B cell (primary cell): ENCODE results near the gene VSIG2. TPM values are rescaled to one million over a fixed set of nuclear protein-coding genes. Genes with fewer than 3 reads are reported as not detected.

Source experiments
- ATAC-seq: fragments of 200-7000 bp; cut with Tn5 transposase; one replicate; pipeline ENCODE4 v1.10.0; 2021; ENCODE audit warnings: low read depth, mild to moderate bottlenecking, moderate number of reproducible peaks, moderate library complexity
- CTCF ChIA-PET: fragments of 350-600 bp; sonication (Branson Sonifier 250); formaldehyde crosslinking; loops from one replicate; lab custom pipeline; 2021; ENCODE audit warnings: antibody characterized with exemption, inconsistent platforms; lab: Charles Lee
- POLR2A ChIA-PET: fragments of 350-600 bp; sonication (Branson Sonifier 250); formaldehyde crosslinking; loops from one replicate; lab custom pipeline; 2021; ENCODE audit warnings: antibody characterized with exemption; lab: Charles Lee
- DNase-seq: peaks from one replicate; pipeline ENCODE4 v3.0.0; 2013
- H2AFZ ChIP-seq: 2 replicates; pipeline ENCODE4 v1.6.1; 2012; ENCODE audit warnings: mild to moderate bottlenecking, low read depth, low read length; ENCODE audit not compliant: insufficient read depth, poor library complexity, severe bottlenecking
- H3K27ac ChIP-seq, 2 donors: 1 replicate in 1 of 2; 2 replicates in 1 of 2; pipeline ENCODE4 v1.5.1; 2012 to 2013; ENCODE audit warnings: low read length in 2 of 2, mild to moderate bottlenecking in 2 of 2, moderate library complexity in 1 of 2
- H3K27me3 ChIP-seq, 4 experiments: fragments of 200-600 bp in 1 of 4; sonication (generic) in 1 of 4; replicated peaks in 1 of 4; 1 replicate in 2 of 4; 2 replicates in 2 of 4; pipeline versions ENCODE4 v1.6.1 to v1.7.0; 2013 to 2016; ENCODE audit warnings: low read length in 3 of 4, mild to moderate bottlenecking in 2 of 4, mixed read lengths in 1 of 4, moderate library complexity in 1 of 4; ENCODE audit not compliant: insufficient read depth in 4 of 4, control insufficient read depth in 3 of 4; ENCODE audit errors: control extremely low read depth in 1 of 4
- H3K36me3 ChIP-seq, 2 experiments: replicated peaks in 1 of 2; 1 replicate in 1 of 2; 2 replicates in 1 of 2; pipeline versions ENCODE4 v1.6.1 to v1.7.1; 2013; ENCODE audit warnings: low read length in 1 of 2; ENCODE audit not compliant: insufficient read depth in 2 of 2, control insufficient read depth in 1 of 2; ENCODE audit errors: control extremely low read depth in 1 of 2, extremely low read depth in 1 of 2
- H3K4me1 ChIP-seq, 2 donors: fragments of 200-600 bp in 1 of 2; sonication (generic) in 1 of 2; 1 replicate in 1 of 2; 2 replicates in 1 of 2; pipeline versions ENCODE4 v1.5.1 to v1.6.1; 2013 to 2017; ENCODE audit warnings: low read length in 2 of 2; ENCODE audit not compliant: control insufficient read depth in 2 of 2, insufficient read depth in 2 of 2
- H3K4me2 ChIP-seq: replicated peaks from 2 replicates; pipeline ENCODE3; 2012; ENCODE audit warnings: mild to moderate bottlenecking, low read depth, low read length; ENCODE audit not compliant: poor library complexity, severe bottlenecking
- H3K4me3 ChIP-seq, 5 experiments: fragments of 200-600 bp in 1 of 5; sonication (generic) in 1 of 5; 1 replicate in 3 of 5; 2 replicates in 2 of 5; pipeline versions ENCODE4 v1.5.1 to v1.7.0; 2011 to 2016; ENCODE audit warnings: low read length in 4 of 5, mild to moderate bottlenecking in 4 of 5, low read depth in 2 of 5, control low read depth in 1 of 5, moderate library complexity in 1 of 5; ENCODE audit not compliant: insufficient read depth in 1 of 5; ENCODE audit errors: control extremely low read depth in 1 of 5, extremely low read depth in 1 of 5
- H3K79me2 ChIP-seq: fragments of 200-600 bp; sonication (generic); one replicate; pipeline ENCODE4 v1.6.0; 2016; ENCODE audit warnings: low read length; ENCODE audit not compliant: control insufficient read depth, insufficient read depth
- H3K9ac ChIP-seq: fragments of 200-600 bp; sonication (generic); 2 replicates; pipeline ENCODE4 v1.6.1; 2017; ENCODE audit warnings: mild to moderate bottlenecking, low read length, moderate library complexity
- H3K9me3 ChIP-seq, 3 donors: one replicate each; pipeline versions ENCODE4 v1.6.1 to v1.7.1; 2013; ENCODE audit warnings: low read length in 2 of 3; ENCODE audit not compliant: control insufficient read depth in 2 of 3, insufficient read depth in 1 of 3; ENCODE audit errors: control extremely low read depth in 1 of 3
- H4K20me1 ChIP-seq: 2 replicates; pipeline ENCODE4 v1.6.0; 2012; ENCODE audit warnings: mild to moderate bottlenecking, low read length; ENCODE audit not compliant: insufficient read depth, control insufficient read depth, poor library complexity, severe bottlenecking
- H3K27ac Mint-ChIP-seq: one replicate; pipeline ENCODE4 v1.8.0; 2021; ENCODE audit warnings: mixed read lengths
- H3K27me3 Mint-ChIP-seq: one replicate; pipeline ENCODE4 v1.8.0; 2021; ENCODE audit warnings: mixed read lengths
- H3K4me1 Mint-ChIP-seq: one replicate; pipeline ENCODE4 v1.8.0; 2021; ENCODE audit warnings: mixed read lengths
- H3K4me3 Mint-ChIP-seq: one replicate; pipeline ENCODE4 v1.8.0; 2021; ENCODE audit warnings: mixed read lengths
- H3K9me3 Mint-ChIP-seq: one replicate; pipeline ENCODE4 v1.8.0; 2022; ENCODE audit warnings: mixed read lengths; ENCODE audit not compliant: insufficient read depth
- CTCF ChIP-seq: fragments of 200-600 bp; IDR thresholded peaks from one replicate; pipeline ENCODE4 v1.8.0; 2022; ENCODE audit warnings: antibody characterized with exemption, mild to moderate bottlenecking
- EZH2 ChIP-seq: IDR thresholded peaks from 2 replicates; pipeline ENCODE4 v1.6.1; 2012; ENCODE audit warnings: borderline replicate concordance, low read depth, mild to moderate bottlenecking, moderate library complexity, low read length; ENCODE audit not compliant: insufficient read depth, poor library complexity, severe bottlenecking
- WGBS: methylation state at CpG from one replicate; pipeline ENCODE4 v1.1.5; 2013; ENCODE audit warnings: missing lambda C conversion rate; ENCODE audit not compliant: insufficient coverage; 5-methylcytosine and 5-hydroxymethylcytosine counted together
- intact Hi-C: fragments of 100-400 bp; cut with micrococcal nuclease; formaldehyde crosslinking; loops from one replicate; pipeline ENCODE4 v1.10.0; 2022
- polyA plus RNA-seq: library from polyadenylated mRNA; depleted of rRNA; stranded (reverse); fragments of >200 nt; gene quantifications from 2 replicates; pipeline ENCODE4 v1.2.3, GENCODE V29; 2012
- total RNA-seq, 2 donors: library from RNA; stranded (reverse); fragments of 120-200 nt in 1 of 2; gene quantifications; 1 replicate in 1 of 2; 2 replicates in 1 of 2; pipeline versions ENCODE4 v1.2.3 to v1.2.4, GENCODE V29; 2013 to 2022

Gene VSIG2
- total and polyA plus RNA-seq, 2 donors (not counting 1 experiment from before 2014, with no cell fraction given): not detected

- peaks cover 4% of the 10 kb centered on the region for H3K9me3 Mint-ChIP-seq
- peaks cover 36% of the 10 kb centered on the region for H3K27me3 Mint-ChIP-seq
- H3K27ac ChIP-seq: no peak overlapping the region
- no peak overlapping the region for H3K9ac ChIP-seq
- H3K36me3 ChIP-seq: no peaks in the 10 kb centered on the region
- H4K20me1 ChIP-seq: no peaks in the 10 kb centered on the region
- no peak overlapping the region for H3K4me3 Mint-ChIP-seq
- no CpG with 5 or more reads among the region's 3 CpGs for WGBS
- no peak overlapping the region for H3K27ac Mint-ChIP-seq
- CTCF ChIA-PET: no interaction called here
- intact Hi-C loops: no loop called here
- TF ChIP-seq EZH2 (no peak), CTCF (no peak)
- H2AFZ ChIP-seq: no peak overlapping the region
- peaks cover under 1 to 5% of the 10 kb centered on the region in 2 donors for H3K4me1 ChIP-seq
- DNase-seq (no peak), ATAC-seq (no peak)
- H3K27me3 ChIP-seq: peaks cover 0 to 21% (median 16%) of the 10 kb centered on the region in 4 experiments
- H3K4me3 ChIP-seq: no peak overlapping the region
- peaks cover 1% of the 10 kb centered on the region for H3K4me1 Mint-ChIP-seq
- H3K9me3 ChIP-seq: peaks cover 0 to 11% (median 9%) of the 10 kb centered on the region in 3 donors
- H3K4me2 ChIP-seq: no peak overlapping the region
- POLR2A ChIA-PET: no interaction called here
- H3K79me2 ChIP-seq: no peaks in the 10 kb centered on the region
Measured at GRCh38 chr11:124712392-124712791, 39.7 kb downstream of the VSIG2 start.

GRCh38 chr11:124707829-124708228 is 44.2 kb downstream of the VSIG2 start:
- ChIA-PET POLR2A (no interaction called here), CTCF (interaction anchor here (1.2 kb wide), 1 partner anchor 38 kb away, joined by 3 read pairs; no protein-coding TSS in a partner anchor)
- Histone ChIP-seq H3K4me3 (no peak overlapping the region), H3K4me1 (no peaks in the 10 kb centered on the region), H3K36me3 (no peaks in the 10 kb centered on the region), H3K9me3 (peaks cover 0 to 13% (median 9%) of the 10 kb centered on the region in 3 donors), H3K27me3 (peaks cover 0 to 3% (median 0%) of the 10 kb centered on the region in 4 experiments), H3K27ac (no peak overlapping the region), H2AFZ (no peak overlapping the region), H3K4me2 (no peak overlapping the region), H3K9ac (no peak overlapping the region), H3K79me2 (no peaks in the 10 kb centered on the region), H4K20me1 (no peaks in the 10 kb centered on the region)
- peaks cover 12% of the 10 kb centered on the region for H3K27me3 Mint-ChIP-seq
- ATAC-seq (no peak), DNase-seq (no peak)
- H3K4me1 Mint-ChIP-seq: no peaks in the 10 kb centered on the region
- WGBS: 93% methylated on average over 3 of the region's 4 CpGs
- TF ChIP-seq EZH2 (no peak), CTCF (no peak)
- intact Hi-C loops: no loop called here
- peaks cover 4% of the 10 kb centered on the region for H3K9me3 Mint-ChIP-seq
- no peak overlapping the region for H3K4me3 Mint-ChIP-seq
- no peak overlapping the region for H3K27ac Mint-ChIP-seq
